ENCODE measurements around the gene MYO1H. TPM values are rescaled to one million over a fixed set of nuclear protein-coding genes. Genes with fewer than 3 reads are reported as not detected.

MYO1H gene
- total RNA-seq, 1 donor from 2014 or later, result not detected

GRCh38 chr12:109304485-109304884 is 43.2 kb upstream of the MYO1H start:
- DNase-seq (ENCODE audit: low spot score in 2 of 2), result no peak
- H3K27me3 ChIP-seq, result peaks cover 12% of the 10 kb centered on the region
- TF ChIP-seq, protein P1, sequence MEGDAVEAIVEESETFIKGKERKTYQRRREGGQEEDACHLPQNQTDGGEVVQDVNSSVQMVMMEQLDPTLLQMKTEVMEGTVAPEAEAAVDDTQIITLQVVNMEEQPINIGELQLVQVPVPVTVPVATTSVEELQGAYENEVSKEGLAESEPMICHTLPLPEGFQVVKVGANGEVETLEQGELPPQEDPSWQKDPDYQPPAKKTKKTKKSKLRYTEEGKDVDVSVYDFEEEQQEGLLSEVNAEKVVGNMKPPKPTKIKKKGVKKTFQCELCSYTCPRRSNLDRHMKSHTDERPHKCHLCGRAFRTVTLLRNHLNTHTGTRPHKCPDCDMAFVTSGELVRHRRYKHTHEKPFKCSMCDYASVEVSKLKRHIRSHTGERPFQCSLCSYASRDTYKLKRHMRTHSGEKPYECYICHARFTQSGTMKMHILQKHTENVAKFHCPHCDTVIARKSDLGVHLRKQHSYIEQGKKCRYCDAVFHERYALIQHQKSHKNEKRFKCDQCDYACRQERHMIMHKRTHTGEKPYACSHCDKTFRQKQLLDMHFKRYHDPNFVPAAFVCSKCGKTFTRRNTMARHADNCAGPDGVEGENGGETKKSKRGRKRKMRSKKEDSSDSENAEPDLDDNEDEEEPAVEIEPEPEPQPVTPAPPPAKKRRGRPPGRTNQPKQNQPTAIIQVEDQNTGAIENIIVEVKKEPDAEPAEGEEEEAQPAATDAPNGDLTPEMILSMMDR (IDR thresholded peaks at IDR 0.05), result no peak
- no peaks in the 10 kb centered on the region for H3K9me3 ChIP-seq
- H3K4me1 ChIP-seq, result peaks cover 5 to 7% of the 10 kb centered on the region in 2 donors
- H3K27ac ChIP-seq, result no peak overlapping the region
- intact Hi-C loops (cut with DNase I), result no loop called here
- no peak overlapping the region for H3K4me3 ChIP-seq
- H3K36me3 ChIP-seq, result no peaks in the 10 kb centered on the region

GRCh38 chr12:109305547-109305946 is 42.2 kb upstream of the MYO1H start:
- no peak overlapping the region for H3K4me3 ChIP-seq
- intact Hi-C loops (cut with DNase I), result no loop called here
- no peaks in the 10 kb centered on the region for H3K9me3 ChIP-seq
- peaks cover 12% of the 10 kb centered on the region for H3K27me3 ChIP-seq
- H3K27ac ChIP-seq, result no peak overlapping the region
- H3K36me3 ChIP-seq, result no peaks in the 10 kb centered on the region
- no peak for DNase-seq (ENCODE audit: low spot score in 2 of 2)
- peaks cover 5 to 10% of the 10 kb centered on the region in 2 donors for H3K4me1 ChIP-seq
- TF ChIP-seq, protein P1 (IDR thresholded peaks at IDR 0.05), result no peak

DNA sequence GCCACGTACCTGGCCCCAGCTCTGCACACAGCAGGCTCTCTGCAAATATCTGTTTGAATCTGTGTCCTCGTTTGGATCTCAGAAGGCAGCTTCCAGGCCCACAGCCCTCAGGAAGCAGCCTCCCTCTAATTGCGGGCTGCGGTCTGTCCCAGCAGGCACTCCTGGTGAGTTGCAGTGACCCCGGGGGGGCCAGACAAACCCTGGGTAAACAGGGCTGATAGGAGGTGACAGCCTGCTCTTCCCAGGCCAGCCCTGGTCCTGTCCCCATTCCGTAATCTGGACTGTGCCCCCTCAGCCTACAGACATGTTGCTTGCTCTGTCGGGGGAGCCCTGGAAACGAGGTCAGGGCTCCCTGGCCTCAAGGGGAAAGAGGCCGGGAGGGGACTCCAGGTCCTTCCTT is 40.6 kb upstream of the MYO1H start:
- H3K4me3 ChIP-seq, result no peak overlapping the region
- intact Hi-C loops (cut with DNase I), result no loop called here
- no peaks in the 10 kb centered on the region for H3K36me3 ChIP-seq
- DNase-seq (ENCODE audit: low spot score in 2 of 2), result no peak
- no peak overlapping the region for H3K27ac ChIP-seq
- peaks cover 5 to 10% of the 10 kb centered on the region in 2 donors for H3K4me1 ChIP-seq
- H3K27me3 ChIP-seq, result peaks cover 12% of the 10 kb centered on the region
- TF ChIP-seq, protein P1 (IDR thresholded peaks at IDR 0.05), result no peak
- H3K9me3 ChIP-seq, result no peaks in the 10 kb centered on the region

- peaks cover 5 to 10% of the 10 kb centered on the region in 2 donors for H3K4me1 ChIP-seq
- intact Hi-C loops (cut with DNase I), result no loop called here
- DNase-seq (ENCODE audit: low spot score in 2 of 2), result no peak
- TF ChIP-seq, protein P1 (IDR thresholded peaks at IDR 0.05), result no peak
- no peak within 1 kb of the TSS for H3K27ac ChIP-seq
- H3K4me3 ChIP-seq, result peak within 1 kb of the TSS; percentile 40 to 63
- H3K9me3 ChIP-seq, result no peaks in the 10 kb centered on the region
- no peaks in the 10 kb centered on the region for H3K36me3 ChIP-seq
- H3K27me3 ChIP-seq, result peaks cover 12% of the 10 kb centered on the region
These were observed 38.9 kb upstream of the MYO1H start, which contains the start of gene FOXN4 for GRCh38 chr12:109308534-109309380. FOXN4 (minus strand) TSS chr12:109309284; CDS start chr12:109308321, 963 bp downstream.

GRCh38 chr12:109309381-109310246 is 38.1 kb upstream of the MYO1H start:
- Histone ChIP-seq H3K9me3 (no peaks in the 10 kb centered on the region), H3K27me3 (peaks cover 12% of the 10 kb centered on the region)

More at GRCh38 chr12:109309381-109310246, 38.1 kb upstream of the MYO1H start:
- no peak for DNase-seq (ENCODE audit: low spot score in 2 of 2)
- no peaks in the 10 kb centered on the region for H3K36me3 ChIP-seq
- H3K4me3 ChIP-seq, result peak overlapping the region; percentile 40 to 63
- TF ChIP-seq, protein P1 (IDR thresholded peaks at IDR 0.05), result no peak
- H3K27ac ChIP-seq, result no peak overlapping the region
- H3K4me1 ChIP-seq, result peaks cover 5 to 10% of the 10 kb centered on the region in 2 donors
- intact Hi-C loops (cut with DNase I), result no loop called here

All from ascending aorta (tissue), 2 donors.